H1 (cell line): ENCODE data around the gene SMARCD1. TPM values are rescaled to one million over a fixed set of nuclear protein-coding genes. Genes with fewer than 3 reads are reported as not detected.

Source experiments
- RFX5 ChIP-seq: IDR thresholded peaks from 2 replicates; pipeline ENCODE4 v1.6.1; 2011; ENCODE audit warnings: low read depth, low read length, improper control_type of control experiment, borderline replicate concordance
- SP1 ChIP-seq: IDR thresholded peaks from 2 replicates; pipeline ENCODE4 v1.6.1; 2011; ENCODE audit warnings: low read depth, low read length
- SUZ12 ChIP-seq: fragments of 200-600 bp; sonication (generic); IDR thresholded peaks from 2 replicates; pipeline ENCODE4 v1.6.1; 2012; ENCODE audit warnings: mild to moderate bottlenecking, inconsistent platforms, low read length, moderate library complexity, mixed read lengths
- polyA plus RNA-seq, 7 experiments: library from polyadenylated mRNA; depleted of rRNA in 3 of 7; stranded (reverse) in 5 of 7; unstranded in 2 of 7; fragments of >200 nt in 5 of 7; fragments of 200-250 nt in 2 of 7; gene quantifications; 1 replicate in 5 of 7; 2 replicates in 1 of 7; 4 replicates in 1 of 7; pipeline versions ENCODE4 v1.2.1 to v1.2.3, GENCODE V29; 2011 to 2013; ENCODE audit warnings: missing spikeins in 2 of 7, mixed read lengths in 2 of 7
- total RNA-seq: library from RNA; stranded (reverse); fragmentation: NEBNext Ultra II Directional; extraction: Animal tissue kit (Norgen Biotek cat#: 25700); gene quantifications from 2 replicates; pipeline ENCODE4 v1.2.1, GENCODE V29; 2021

Gene SMARCD1
- total and polyA plus RNA-seq, 2 of the 8 experiments (the other 6 are each of a cell fraction or from before 2014, with no cell fraction given): 128 to 130 TPM

GRCh38 chr12:50149311-50149710, 64.2 kb downstream of the SMARCD1 start (continued):
- TF ChIP-seq RFX5 (no peak), SP1 (no peak), SUZ12 (no peak)

Other genes starting within 250 kb of the SMARCD1 start
- gene BCDIN3D, start 242.2 kb upstream of the SMARCD1 start, total RNA-seq: 2.4 and 2.5 TPM in 2 replicates
- gene BCDIN3D, start 242.2 kb upstream of the SMARCD1 start, polyA plus RNA-seq (2011; rRNA removed): 1.6 TPM in 2 replicates
- gene FAIM2, start 181.4 kb upstream of the SMARCD1 start, total RNA-seq: 0.89 and 1.4 TPM in 2 replicates
- 1.3 and 3.1 TPM in 2 replicates for gene FAIM2, start 181.4 kb upstream of the SMARCD1 start, polyA plus RNA-seq (2011; rRNA removed)
- not detected in 2 replicates for gene AQP2, start 134.6 kb upstream of the SMARCD1 start, total RNA-seq
- gene AQP2, start 134.6 kb upstream of the SMARCD1 start, polyA plus RNA-seq (2011; rRNA removed): 0.02 TPM in 1 of 2 replicates, not detected in the other
- gene AQP5, start 123.5 kb upstream of the SMARCD1 start, total RNA-seq: 1.7 and 2.5 TPM in 2 replicates
- gene AQP5, start 123.5 kb upstream of the SMARCD1 start, polyA plus RNA-seq (2011; rRNA removed): 3.2 and 5.2 TPM in 2 replicates
- gene AQP6, start 112.4 kb upstream of the SMARCD1 start, total RNA-seq: 0.17 TPM in 1 of 2 replicates, not detected in the other
- 0.03 and 0.06 TPM in 2 replicates for gene AQP6, start 112.4 kb upstream of the SMARCD1 start, polyA plus RNA-seq (2011; rRNA removed)
- gene RACGAP1, start 59.8 kb upstream of the SMARCD1 start, total RNA-seq: 63.5 and 66.3 TPM in 2 replicates
- 17.4 and 18.0 TPM in 2 replicates for gene RACGAP1, start 59.8 kb upstream of the SMARCD1 start, polyA plus RNA-seq (2011; rRNA removed)
- 1.9 and 2.4 TPM in 2 replicates for gene ASIC1, start 27.7 kb upstream of the SMARCD1 start, total RNA-seq
- gene ASIC1, start 27.7 kb upstream of the SMARCD1 start, polyA plus RNA-seq (2011; rRNA removed): 3.3 and 4.4 TPM in 2 replicates
- 0.74 and 1.2 TPM in 2 replicates for gene GPD1, start 18.7 kb downstream of the SMARCD1 start, total RNA-seq
- gene GPD1, start 18.7 kb downstream of the SMARCD1 start, polyA plus RNA-seq (2011; rRNA removed): 0.45 and 0.53 TPM in 2 replicates
- gene COX14, start 26.9 kb downstream of the SMARCD1 start, total RNA-seq: 38.5 and 40.1 TPM in 2 replicates
- gene COX14, start 26.9 kb downstream of the SMARCD1 start, polyA plus RNA-seq (2011; rRNA removed): 84.3 and 102 TPM in 2 replicates
- 58.5 and 69.2 TPM in 2 replicates for gene CERS5, start 82.0 kb downstream of the SMARCD1 start, total RNA-seq
- 75.8 and 119 TPM in 2 replicates for gene CERS5, start 82.0 kb downstream of the SMARCD1 start, polyA plus RNA-seq (2011; rRNA removed)
- 43.3 and 47.6 TPM in 2 replicates for gene LIMA1, start 198.2 kb downstream of the SMARCD1 start, total RNA-seq
- gene LIMA1, start 198.2 kb downstream of the SMARCD1 start, polyA plus RNA-seq (2011; rRNA removed): 8.5 and 12.7 TPM in 2 replicates